BE2C (cell line): ENCODE measurements around the gene COP1.

ENCODE experiments used
- DNase-seq: peaks from one replicate; pipeline ENCODE4 v3.0.0-alpha.2; 2020
- H3K27me3 ChIP-seq: fragments of 250-450 bp; sonication (Bioruptor Pico); 2 replicates; pipeline ENCODE4 v1.5.1; 2020; ENCODE audit warnings: mild to moderate bottlenecking
- H3K36me3 ChIP-seq: fragments of 250-450 bp; sonication (Bioruptor Pico); 2 replicates; pipeline ENCODE4 v1.5.1; 2020; ENCODE audit warnings: mild to moderate bottlenecking
- H3K4me1 ChIP-seq: fragments of 250-450 bp; sonication (Bioruptor Pico); 2 replicates; pipeline ENCODE4 v1.5.1; 2020
- H3K4me3 ChIP-seq: 2 replicates; pipeline ENCODE4 v1.5.1; 2011; ENCODE audit warnings: low read depth, low read length
- H3K9me3 ChIP-seq: fragments of 250-450 bp; sonication (Bioruptor Pico); 2 replicates; pipeline ENCODE4 v1.5.1; 2020
- TF ChIP-seq, protein P1 (sequence below): IDR thresholded peaks from 2 replicates; pipeline ENCODE4 v1.5.1; 2012; ENCODE audit warnings: mild to moderate bottlenecking, low read depth, low read length

COP1 gene

DNA sequence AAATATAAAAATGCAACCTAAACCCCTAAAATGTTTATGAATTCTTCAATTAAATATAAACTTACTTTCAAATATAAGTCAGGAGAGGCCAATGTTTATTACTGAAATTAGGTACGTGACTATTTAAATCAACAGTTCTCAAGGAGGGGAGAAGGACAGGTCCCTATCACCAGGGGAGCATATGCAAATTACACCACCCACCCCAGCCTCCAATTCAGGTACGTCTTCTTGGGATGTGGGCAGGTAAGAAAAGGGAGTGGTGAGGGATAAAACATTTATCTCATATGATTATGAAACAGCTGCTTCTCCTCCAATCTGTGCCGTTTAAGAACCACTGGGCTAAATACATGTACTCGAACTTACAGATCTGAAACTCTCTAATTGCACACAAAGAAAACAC, 3.4 kb downstream of the COP1 start:
- Histone ChIP-seq H3K4me1 (no peaks in the 10 kb centered on the region), H3K9me3 (no peaks in the 10 kb centered on the region), H3K4me3 (no peak overlapping the region), H3K27me3 (no peaks in the 10 kb centered on the region), H3K36me3 (no peaks in the 10 kb centered on the region)
- TF ChIP-seq, protein P1, sequence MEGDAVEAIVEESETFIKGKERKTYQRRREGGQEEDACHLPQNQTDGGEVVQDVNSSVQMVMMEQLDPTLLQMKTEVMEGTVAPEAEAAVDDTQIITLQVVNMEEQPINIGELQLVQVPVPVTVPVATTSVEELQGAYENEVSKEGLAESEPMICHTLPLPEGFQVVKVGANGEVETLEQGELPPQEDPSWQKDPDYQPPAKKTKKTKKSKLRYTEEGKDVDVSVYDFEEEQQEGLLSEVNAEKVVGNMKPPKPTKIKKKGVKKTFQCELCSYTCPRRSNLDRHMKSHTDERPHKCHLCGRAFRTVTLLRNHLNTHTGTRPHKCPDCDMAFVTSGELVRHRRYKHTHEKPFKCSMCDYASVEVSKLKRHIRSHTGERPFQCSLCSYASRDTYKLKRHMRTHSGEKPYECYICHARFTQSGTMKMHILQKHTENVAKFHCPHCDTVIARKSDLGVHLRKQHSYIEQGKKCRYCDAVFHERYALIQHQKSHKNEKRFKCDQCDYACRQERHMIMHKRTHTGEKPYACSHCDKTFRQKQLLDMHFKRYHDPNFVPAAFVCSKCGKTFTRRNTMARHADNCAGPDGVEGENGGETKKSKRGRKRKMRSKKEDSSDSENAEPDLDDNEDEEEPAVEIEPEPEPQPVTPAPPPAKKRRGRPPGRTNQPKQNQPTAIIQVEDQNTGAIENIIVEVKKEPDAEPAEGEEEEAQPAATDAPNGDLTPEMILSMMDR, result no peak
- DNase-seq, result no peak

GRCh38 chr1:176201568-176201967, 5.5 kb downstream of the COP1 start:
- TF ChIP-seq, protein P1, result no peak

GRCh38 chr1:176199707-176200106, 7.4 kb downstream of the COP1 start:
- Histone ChIP-seq H3K4me1 (no peaks in the 10 kb centered on the region), H3K36me3 (no peaks in the 10 kb centered on the region), H3K27me3 (no peaks in the 10 kb centered on the region), H3K9me3 (no peaks in the 10 kb centered on the region), H3K4me3 (no peak overlapping the region)
- DNase-seq, result no peak
- TF ChIP-seq, protein P1, result no peak

More at GRCh38 chr1:176201568-176201967, 5.5 kb downstream of the COP1 start:
- Histone ChIP-seq H3K27me3 (no peaks in the 10 kb centered on the region), H3K4me1 (no peaks in the 10 kb centered on the region), H3K36me3 (no peaks in the 10 kb centered on the region), H3K4me3 (no peak overlapping the region), H3K9me3 (no peaks in the 10 kb centered on the region)
- DNase-seq, result no peak

DNA sequence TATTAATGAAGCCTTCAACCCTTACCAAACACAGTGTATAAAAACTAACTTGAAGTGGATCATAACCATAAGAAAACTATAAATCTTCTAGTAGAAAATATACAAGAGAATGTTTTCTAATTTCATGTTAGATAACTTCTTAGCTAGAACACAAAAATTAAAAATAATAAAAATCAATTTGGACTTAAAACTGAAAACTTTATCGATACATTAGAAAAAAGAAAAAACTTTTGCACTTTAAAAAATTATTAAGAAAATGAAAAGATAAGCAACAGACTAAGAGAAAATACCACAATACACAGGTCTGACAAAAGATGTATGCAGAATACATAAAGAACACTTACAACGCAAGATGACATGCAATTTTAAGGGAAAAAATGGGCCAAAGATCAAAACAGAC, 8.7 kb downstream of the COP1 start:
- Histone ChIP-seq H3K9me3 (no peaks in the 10 kb centered on the region; the same call in 1 of the 2 replicates), H3K4me1 (no peaks in the 10 kb centered on the region), H3K27me3 (no peaks in the 10 kb centered on the region), H3K4me3 (no peak overlapping the region), H3K36me3 (no peaks in the 10 kb centered on the region)
- TF ChIP-seq, protein P1, result no peak
- no peak for DNase-seq

DNA sequence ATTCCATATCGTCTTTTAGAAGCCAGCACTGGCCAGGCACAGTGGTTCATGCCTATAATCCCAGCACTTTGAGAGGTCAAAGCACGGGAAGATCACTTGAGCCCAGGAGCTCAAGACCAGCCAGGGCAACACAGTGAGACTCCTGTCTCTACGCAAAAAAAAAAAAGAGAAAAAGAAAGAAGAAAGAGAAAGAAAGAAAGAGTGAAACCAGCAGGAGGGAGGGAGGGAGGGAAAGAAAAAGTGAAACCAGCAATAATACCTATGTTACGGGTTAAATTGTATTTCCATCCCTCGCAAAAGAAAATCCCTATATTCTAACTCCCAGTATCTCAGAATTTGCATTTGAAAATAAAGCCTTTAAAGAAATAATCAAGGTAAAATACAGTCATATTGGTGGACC, 10.4 kb downstream of the COP1 start:
- TF ChIP-seq, protein P1, result no peak
- no peaks in the 10 kb centered on the region; the same call in 1 of the 2 replicates for H3K9me3 ChIP-seq
- H3K4me3 ChIP-seq, result no peak overlapping the region
- no peak for DNase-seq
- no peaks in the 10 kb centered on the region for H3K4me1 ChIP-seq
- H3K36me3 ChIP-seq, result no peaks in the 10 kb centered on the region
- no peaks in the 10 kb centered on the region for H3K27me3 ChIP-seq

DNA sequence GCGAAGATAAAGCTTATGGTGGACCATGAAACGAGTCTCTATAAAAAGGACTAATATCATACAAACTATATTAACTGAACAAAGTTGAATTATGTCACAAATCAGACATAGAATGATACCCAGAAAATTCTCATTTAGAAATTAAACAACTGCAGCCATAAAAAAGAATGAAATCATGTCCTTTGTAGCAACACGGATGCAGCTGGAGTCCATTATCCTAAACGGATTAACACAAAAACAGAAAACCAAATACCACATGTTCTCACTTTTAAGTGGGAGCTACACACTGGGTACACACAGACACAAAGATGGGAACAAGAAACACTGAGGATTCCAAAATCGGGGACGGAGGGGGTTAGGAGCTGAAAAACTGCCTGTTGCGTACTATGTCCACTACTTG, 11.5 kb downstream of the COP1 start:
- DNase-seq, result no peak
- H3K36me3 ChIP-seq, result no peaks in the 10 kb centered on the region
- no peaks in the 10 kb centered on the region; the same call in 1 of the 2 replicates for H3K9me3 ChIP-seq
- no peak overlapping the region for H3K4me3 ChIP-seq
- H3K4me1 ChIP-seq, result no peaks in the 10 kb centered on the region
- TF ChIP-seq, protein P1, result no peak
- H3K27me3 ChIP-seq, result no peaks in the 10 kb centered on the region
